Epithelial cell of proximal tubule (primary cell): ENCODE measurements around the gene PRICKLE4. TPM values are rescaled to one million over a fixed set of nuclear protein-coding genes. Genes with fewer than 3 reads are reported as not detected.

Experiments
- DNase-seq: peaks from one replicate; pipeline ENCODE4 v3.0.0-alpha.2; 2011; ENCODE audit warnings: low read depth
- H3K4me3 ChIP-seq: 2 replicates; pipeline ENCODE4 v1.5.1; 2011; ENCODE audit warnings: low read depth, mild to moderate bottlenecking, low read length
- CTCF ChIP-seq: conservative IDR thresholded peaks from 2 replicates; pipeline ENCODE4 v1.5.1; 2012; ENCODE audit warnings: low read depth, mild to moderate bottlenecking, low read length
- total RNA-seq: library from RNA; depleted of rRNA; stranded (reverse); fragments of >200 nt; gene quantifications from 2 replicates; pipeline ENCODE4 v1.2.3, GENCODE V29; 2015

Gene PRICKLE4
- total RNA-seq, 1 donor from 2014 or later = 2.2 TPM

- DNase-seq = no peak
- TF ChIP-seq CTCF = no peak
- H3K4me3 ChIP-seq = no peak overlapping the region
Observed at GRCh38 chr6:41740366-41741162, 40.0 kb upstream of the PRICKLE4 start.

GRCh38 chr6:41741625-41742490, 38.7 kb upstream of the PRICKLE4 start:
- TF ChIP-seq CTCF = no peak
- no peak for DNase-seq

GRCh38 chr6:41743406-41744235, 37.0 kb upstream of the PRICKLE4 start:
- no peak overlapping the region for H3K4me3 ChIP-seq
- no peak for TF ChIP-seq CTCF
- DNase-seq = no peak

More at GRCh38 chr6:41741625-41742490, 38.7 kb upstream of the PRICKLE4 start:
- H3K4me3 ChIP-seq = no peak overlapping the region

DNA sequence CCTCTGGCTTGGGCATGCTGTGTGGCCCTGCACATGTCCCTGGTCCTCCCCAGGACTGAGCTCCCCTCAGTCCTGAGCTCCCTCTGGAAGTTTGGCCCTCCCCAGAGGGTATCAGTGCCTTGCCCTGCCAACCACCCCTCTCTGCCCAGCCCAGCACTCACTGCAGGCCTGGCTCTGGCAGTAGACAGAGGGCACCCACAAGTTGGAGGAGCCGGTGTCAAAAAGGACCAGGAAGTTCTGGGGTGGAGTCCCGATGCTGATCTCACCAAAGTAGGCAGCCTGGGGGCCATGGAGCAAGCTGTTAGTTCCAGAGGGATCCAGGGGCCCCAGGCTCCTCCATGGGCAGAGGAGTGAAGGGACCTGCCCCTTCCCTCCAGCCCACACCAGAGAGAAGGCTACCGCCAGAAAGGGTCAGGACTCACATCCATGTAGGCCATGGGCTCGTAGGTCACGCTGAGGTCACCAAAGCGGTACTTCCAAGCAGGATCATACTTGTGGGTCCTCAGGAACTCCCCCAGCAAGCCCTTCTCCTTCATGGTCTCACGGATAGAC, 36.3 kb upstream of the PRICKLE4 start:
- DNase-seq = no peak
- TF ChIP-seq CTCF = no peak
- no peak overlapping the region for H3K4me3 ChIP-seq

DNA sequence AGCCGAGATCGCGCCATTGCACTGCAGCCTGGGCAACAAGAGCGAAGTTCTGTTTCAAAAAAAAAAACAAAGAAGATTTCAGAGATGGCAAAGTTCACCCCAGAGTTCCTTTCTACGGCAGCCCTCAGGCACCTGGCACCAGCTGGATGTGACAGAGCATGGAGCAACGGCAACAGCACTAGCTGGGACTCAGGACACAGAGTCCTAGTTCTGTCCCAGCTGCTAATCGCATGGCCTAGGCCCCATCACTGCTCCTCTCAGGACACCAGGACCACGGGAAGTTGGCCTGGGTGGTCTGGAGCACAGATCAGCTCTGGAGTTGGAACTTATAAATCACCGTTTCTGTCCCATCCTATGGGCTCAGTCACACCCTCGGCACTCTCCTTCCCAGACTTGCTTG, 34.5 kb upstream of the PRICKLE4 start:
- DNase-seq = no peak
- TF ChIP-seq CTCF = no peak
- no peak overlapping the region for H3K4me3 ChIP-seq
